ENCODE results near the gene MGA.

- TF ChIP-seq POLR2A (IDR thresholded peaks at IDR 0.05) (no peak), POLR2AphosphoS5 (IDR thresholded peaks at IDR 0.05) (no peak), CTCF (IDR thresholded peaks at IDR 0.05) (no peak), EP300 (IDR thresholded peaks at IDR 0.05) (no peak)
Measured at GRCh38 chr15:41659855-41660234, 360 bp upstream of the MGA start.

Measured in stomach (tissue), 4 donors.